GM18499 (cell line): Measurements from ENCODE around the gene PPP1R13B.
"Not testable (repeated sequence)": the region's sequence is repeated elsewhere in the genome, so short reads cannot be mapped to it uniquely, and the experiment has no call there.

Source experiments
- ATAC-seq: cut with Tn5 transposase; IDR thresholded peaks from one replicate; pipeline ENCODE4 v1.9.1; 2021; ENCODE audit warnings: moderate number of reproducible peaks; ENCODE audit not compliant: insufficient read depth, unreplicated experiment

The PPP1R13B gene

GRCh38 chr14:103847451-103848174 is at the start of gene PPP1R13B:
Gene PPP1R13B, minus strand, starts transcription at chr14:103847575. Its CDS starts 268 bp downstream, at chr14:103847307.
- no peak for ATAC-seq

- no peak for ATAC-seq
These were observed 49.2 kb upstream of the PPP1R13B start for GRCh38 chr14:103896578-103896977.

GRCh38 chr14:103894723-103895059 is 47.3 kb upstream of the PPP1R13B start:
- no peak for ATAC-seq

- ATAC-seq = no peak
These were observed 46.8 kb upstream of the PPP1R13B start for GRCh38 chr14:103894034-103894722.

- ATAC-seq = no peak
These were observed 44.9 kb upstream of the PPP1R13B start for GRCh38 chr14:103892247-103892646.

- ATAC-seq = no peak
These were observed 44.4 kb upstream of the PPP1R13B start for GRCh38 chr14:103891667-103892215.

GRCh38 chr14:103890821-103891666 is 43.7 kb upstream of the PPP1R13B start:
- no peak for ATAC-seq

- no peak for ATAC-seq
These were observed 42.6 kb upstream of the PPP1R13B start for GRCh38 chr14:103890052-103890371.

- no peak for ATAC-seq
These were observed 42.1 kb upstream of the PPP1R13B start for GRCh38 chr14:103889313-103890051.

- ATAC-seq = not testable (repeated sequence)
These were observed 41.6 kb upstream of the PPP1R13B start for GRCh38 chr14:103889002-103889312.

GRCh38 chr14:103887557-103888115 is 40.3 kb upstream of the PPP1R13B start:
- no peak for ATAC-seq

GRCh38 chr14:103887170-103887501 is 39.8 kb upstream of the PPP1R13B start:
- no peak for ATAC-seq

GRCh38 chr14:103886304-103887169 is 39.2 kb upstream of the PPP1R13B start:
- no peak for ATAC-seq

GRCh38 chr14:103885509-103885932 is 38.1 kb upstream of the PPP1R13B start:
- ATAC-seq = no peak

- ATAC-seq = no peak
These were observed 37.5 kb upstream of the PPP1R13B start for GRCh38 chr14:103884854-103885253.

- no peak for ATAC-seq
These were observed 35.8 kb upstream of the PPP1R13B start for GRCh38 chr14:103883263-103883523.

GRCh38 chr14:103882503-103883262 is 35.3 kb upstream of the PPP1R13B start:
- ATAC-seq = no peak

GRCh38 chr14:103881268-103882201 is 34.2 kb upstream of the PPP1R13B start:
- ATAC-seq = no peak
